Measurements from ENCODE around the gene WASL. TPM values are rescaled to one million over a fixed set of nuclear protein-coding genes. Genes with fewer than 3 reads are reported as not detected.

WASL gene
- polyA plus RNA-seq, 3 donors, result 8.6 to 26.0 (median 14.4) TPM

GRCh38 chr7:123771846-123772245 is 23.0 kb upstream of the WASL start:
- H3K27ac ChIP-seq (ENCODE audit: low read depth, low read length), result no peak overlapping the region
- WGBS, 3 donors, result 72 to 90% (median 88%) methylated on average over 2 of the region's 2 CpGs

- 73 to 79% (median 77%) methylated on average over 2 of the region's 2 CpGs for WGBS, 3 donors
- no peak overlapping the region for H3K27ac ChIP-seq (ENCODE audit: low read depth, low read length)
Measured at GRCh38 chr7:123771256-123771655, 22.5 kb upstream of the WASL start.

GRCh38 chr7:123770378-123770777 is 21.6 kb upstream of the WASL start:
- H3K27ac ChIP-seq (ENCODE audit: low read depth, low read length), result no peak overlapping the region
- WGBS, 3 donors, result 72 to 90% (median 75%) methylated on average over 8 of the region's 8 CpGs

- H3K27ac ChIP-seq (ENCODE audit: low read depth, low read length), result no peak overlapping the region
- 43 to 79% (median 70%) methylated on average over 3 of the region's 3 CpGs for WGBS, 3 donors
Measured at GRCh38 chr7:123769371-123769770, 20.6 kb upstream of the WASL start.

- 93 to 97% (median 95%) methylated on average over 3 of the region's 3 CpGs for WGBS, 3 donors
- H3K27ac ChIP-seq (ENCODE audit: low read depth, low read length), result no peak overlapping the region
Measured at GRCh38 chr7:123768493-123768892, 19.7 kb upstream of the WASL start.

- 94 to 97% (median 95%) methylated on average over 27 to 43 of the region's 43 CpGs for WGBS, 3 donors
- H3K27ac ChIP-seq (ENCODE audit: low read depth, low read length), result no peak overlapping the region
Measured at GRCh38 chr7:123763191-123763661, 14.4 kb upstream of the WASL start.

- WGBS, 3 donors, result 42 to 69% (median 53%) methylated on average over 3 of the region's 3 CpGs
- no peak overlapping the region for H3K27ac ChIP-seq (ENCODE audit: low read depth, low read length)
Measured at GRCh38 chr7:123761729-123762128, 12.9 kb upstream of the WASL start.

- H3K27ac ChIP-seq (ENCODE audit: low read depth, low read length), result no peak overlapping the region
- WGBS, 3 donors, result 34 to 79% (median 39%) methylated on average over 1 of the region's 1 CpG
Measured at GRCh38 chr7:123757095-123757494, 8.3 kb upstream of the WASL start.

GRCh38 chr7:123755338-123755737 is 6.5 kb upstream of the WASL start:
- H3K27ac ChIP-seq (ENCODE audit: low read depth, low read length), result no peak overlapping the region
- 91 to 95% (median 93%) methylated on average over 1 of the region's 1 CpG for WGBS, 3 donors

- WGBS, 3 donors, result 86 to 93% (median 89%) methylated on average over 3 of the region's 3 CpGs
- no peak overlapping the region for H3K27ac ChIP-seq (ENCODE audit: low read depth, low read length)
Measured at GRCh38 chr7:123754271-123754871, 5.6 kb upstream of the WASL start.

GRCh38 chr7:123752534-123752933 is 3.7 kb upstream of the WASL start:
- no peak overlapping the region for H3K27ac ChIP-seq (ENCODE audit: low read depth, low read length)
- 90 to 91% (median 91%) methylated on average over 3 of the region's 3 CpGs for WGBS, 3 donors

GRCh38 chr7:123751821-123752220 is 3.0 kb upstream of the WASL start:
- WGBS, 3 donors, result 45 to 72% (median 67%) methylated on average over 1 of the region's 1 CpG
- H3K27ac ChIP-seq (ENCODE audit: low read depth, low read length), result no peak overlapping the region

GRCh38 chr7:123750389-123751230 is 1.8 kb upstream of the WASL start:
- H3K27ac ChIP-seq (ENCODE audit: low read depth, low read length), result no peak overlapping the region
- 85 to 96% (median 87%) methylated on average over 2 of the region's 2 CpGs for WGBS, 3 donors

- peak overlapping the region; percentile 22 for H3K27ac ChIP-seq (ENCODE audit: low read depth, low read length)
- 0 to 3% (median 2%) methylated on average over 10 of the region's 10 CpGs for WGBS, 3 donors
Measured at GRCh38 chr7:123749537-123749857, 694 bp upstream of the WASL start.

- 0 to 1% (median 0%) methylated on average over 36 to 46 of the region's 46 CpGs for WGBS, 3 donors
- H3K27ac ChIP-seq (ENCODE audit: low read depth, low read length), result peak overlapping the region; percentile 96
Measured at GRCh38 chr7:123748171-123748733, 551 bp downstream of the WASL start.

GRCh38 chr7:123747620-123748141 is 1.1 kb downstream of the WASL start:
- 0 to 1% (median 0%) methylated on average over 12 of the region's 12 CpGs for WGBS, 3 donors
- H3K27ac ChIP-seq (ENCODE audit: low read depth, low read length), result no peak overlapping the region

- H3K27ac ChIP-seq (ENCODE audit: low read depth, low read length), result no peak overlapping the region
- WGBS, 3 donors, result 6 to 16% (median 9%) methylated on average over 4 of the region's 4 CpGs
Measured at GRCh38 chr7:123746931-123747488, 1.8 kb downstream of the WASL start.

GRCh38 chr7:123746055-123746454 is 2.7 kb downstream of the WASL start:
- 11 to 35% (median 32%) methylated on average over 2 of the region's 2 CpGs for WGBS, 3 donors
- no peak overlapping the region for H3K27ac ChIP-seq (ENCODE audit: low read depth, low read length)

GRCh38 chr7:123745437-123745836 is 3.4 kb downstream of the WASL start:
- 50 to 69% (median 67%) methylated on average over 2 of the region's 2 CpGs for WGBS, 3 donors
- H3K27ac ChIP-seq (ENCODE audit: low read depth, low read length), result no peak overlapping the region

Data from adipose tissue (tissue), 3 donors.